Measurements from ENCODE around the gene ENDOU.

DNA sequence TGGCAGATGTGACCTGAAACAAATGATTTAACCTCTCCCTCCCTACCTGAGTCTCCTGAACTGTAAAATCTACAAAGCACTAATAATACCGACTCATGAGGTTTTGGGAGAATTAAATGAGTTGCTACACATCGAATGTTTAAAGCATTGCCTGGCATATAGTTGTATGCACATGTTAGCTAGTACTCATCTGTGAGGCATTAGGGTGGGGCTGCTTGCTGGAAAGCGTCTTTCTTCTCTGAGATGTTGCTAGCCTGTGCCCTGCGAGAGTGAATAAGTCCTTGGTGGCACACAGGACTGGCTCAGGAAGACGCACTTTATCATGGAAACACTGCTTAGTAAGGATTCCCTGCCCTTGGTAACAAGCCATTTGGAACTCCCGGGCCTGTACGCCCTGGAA, 27.3 kb upstream of the ENDOU start:
- no peak for TF ChIP-seq CTCF (IDR thresholded peaks at IDR 0.05)
- TF ChIP-seq POLR2A (IDR thresholded peaks at IDR 0.05): no peak

Data from ovary (tissue), 3 donors.